C4-2B (cell line): ENCODE results near the gene PNMA1.
A peak's percentile ranks its signal among the peaks of the same experiment; 100 is the strongest.

Experiments
- H3K27ac ChIP-seq: fragments of 450-650 bp; 2 replicates; pipeline ENCODE4 v1.5.1; 2017
- CTCF ChIP-seq: fragments of 450-650 bp; conservative IDR thresholded peaks from 2 replicates; pipeline ENCODE4 v1.5.1; 2017; ENCODE audit warnings: mild to moderate bottlenecking
- ZFX ChIP-seq: fragments of 450-650 bp; IDR thresholded peaks from 2 replicates; pipeline ENCODE4 v1.6.1; 2017

PNMA1 gene

GRCh38 chr14:73749706-73750530 lies 35.7 kb upstream of the PNMA1 start:
- H3K27ac ChIP-seq: peak overlapping the region; percentile 24
- no peak for TF ChIP-seq ZFX
- no peak for TF ChIP-seq CTCF

GRCh38 chr14:73748858-73749357 lies 34.7 kb upstream of the PNMA1 start:
- TF ChIP-seq CTCF (no peak), ZFX (no peak)
- no peak overlapping the region for H3K27ac ChIP-seq

GRCh38 chr14:73747379-73748211 lies 33.4 kb upstream of the PNMA1 start:
- TF ChIP-seq ZFX (no peak), CTCF (no peak)
- H3K27ac ChIP-seq: no peak overlapping the region

- no peak overlapping the region; the same call in 1 of the 2 replicates for H3K27ac ChIP-seq
- TF ChIP-seq CTCF (no peak), ZFX (no peak)
Measured at GRCh38 chr14:73746520-73747378, 32.6 kb upstream of the PNMA1 start.

GRCh38 chr14:73745571-73746519 lies 31.7 kb upstream of the PNMA1 start:
- TF ChIP-seq ZFX (no peak), CTCF (no peak)
- H3K27ac ChIP-seq: no peak overlapping the region; the same call in 1 of the 2 replicates

- TF ChIP-seq CTCF (no peak), ZFX (no peak)
- peak overlapping the region; percentile 10 for H3K27ac ChIP-seq
Measured at GRCh38 chr14:73744874-73745529, 30.8 kb upstream of the PNMA1 start.
